ENCODE data around the gene ZBTB40.

DNA sequence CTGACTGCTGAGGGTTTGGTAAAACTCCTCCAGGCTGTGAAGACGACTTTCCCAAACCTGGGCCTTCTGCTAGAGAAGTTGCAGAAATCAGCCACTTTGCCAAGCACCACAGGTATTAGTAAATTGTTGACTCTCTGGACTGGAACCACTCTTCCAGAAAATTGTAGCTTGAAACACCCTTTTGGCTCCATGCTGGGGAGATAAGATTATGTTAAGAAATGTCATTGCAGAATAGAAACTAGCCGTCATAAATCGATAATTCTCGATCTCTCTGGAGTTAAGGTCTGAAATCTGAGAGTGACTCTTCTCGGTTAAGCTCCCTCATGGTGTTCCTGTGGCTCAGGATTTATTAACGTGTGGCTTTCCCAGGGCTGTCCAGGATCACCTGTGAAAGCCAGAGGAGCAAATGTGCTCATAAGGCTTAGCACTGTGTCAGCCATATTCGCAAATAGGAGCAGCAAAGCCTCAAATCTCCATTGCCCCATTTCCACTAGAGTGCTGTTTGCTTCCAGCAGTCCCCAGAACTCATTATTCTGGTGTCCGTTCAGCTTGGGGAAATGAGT is 54.6 kb downstream of the ZBTB40 start:
- no peak for TF ChIP-seq POLR2AphosphoS5 (IDR thresholded peaks at IDR 0.05; ENCODE audit: low read depth, low read length)
- TF ChIP-seq, protein P1, sequence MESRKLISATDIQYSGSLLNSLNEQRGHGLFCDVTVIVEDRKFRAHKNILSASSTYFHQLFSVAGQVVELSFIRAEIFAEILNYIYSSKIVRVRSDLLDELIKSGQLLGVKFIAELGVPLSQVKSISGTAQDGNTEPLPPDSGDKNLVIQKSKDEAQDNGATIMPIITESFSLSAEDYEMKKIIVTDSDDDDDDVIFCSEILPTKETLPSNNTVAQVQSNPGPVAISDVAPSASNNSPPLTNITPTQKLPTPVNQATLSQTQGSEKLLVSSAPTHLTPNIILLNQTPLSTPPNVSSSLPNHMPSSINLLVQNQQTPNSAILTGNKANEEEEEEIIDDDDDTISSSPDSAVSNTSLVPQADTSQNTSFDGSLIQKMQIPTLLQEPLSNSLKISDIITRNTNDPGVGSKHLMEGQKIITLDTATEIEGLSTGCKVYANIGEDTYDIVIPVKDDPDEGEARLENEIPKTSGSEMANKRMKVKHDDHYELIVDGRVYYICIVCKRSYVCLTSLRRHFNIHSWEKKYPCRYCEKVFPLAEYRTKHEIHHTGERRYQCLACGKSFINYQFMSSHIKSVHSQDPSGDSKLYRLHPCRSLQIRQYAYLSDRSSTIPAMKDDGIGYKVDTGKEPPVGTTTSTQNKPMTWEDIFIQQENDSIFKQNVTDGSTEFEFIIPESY (IDR thresholded peaks at IDR 0.05; ENCODE audit: extremely low read depth, insufficient replicate concordance, low read length) = no peak
- no peak for TF ChIP-seq POLR2A (IDR thresholded peaks at IDR 0.05; ENCODE audit: borderline replicate concordance, extremely low read depth, insufficient read depth, insufficient read length)
- TF ChIP-seq, protein P2, sequence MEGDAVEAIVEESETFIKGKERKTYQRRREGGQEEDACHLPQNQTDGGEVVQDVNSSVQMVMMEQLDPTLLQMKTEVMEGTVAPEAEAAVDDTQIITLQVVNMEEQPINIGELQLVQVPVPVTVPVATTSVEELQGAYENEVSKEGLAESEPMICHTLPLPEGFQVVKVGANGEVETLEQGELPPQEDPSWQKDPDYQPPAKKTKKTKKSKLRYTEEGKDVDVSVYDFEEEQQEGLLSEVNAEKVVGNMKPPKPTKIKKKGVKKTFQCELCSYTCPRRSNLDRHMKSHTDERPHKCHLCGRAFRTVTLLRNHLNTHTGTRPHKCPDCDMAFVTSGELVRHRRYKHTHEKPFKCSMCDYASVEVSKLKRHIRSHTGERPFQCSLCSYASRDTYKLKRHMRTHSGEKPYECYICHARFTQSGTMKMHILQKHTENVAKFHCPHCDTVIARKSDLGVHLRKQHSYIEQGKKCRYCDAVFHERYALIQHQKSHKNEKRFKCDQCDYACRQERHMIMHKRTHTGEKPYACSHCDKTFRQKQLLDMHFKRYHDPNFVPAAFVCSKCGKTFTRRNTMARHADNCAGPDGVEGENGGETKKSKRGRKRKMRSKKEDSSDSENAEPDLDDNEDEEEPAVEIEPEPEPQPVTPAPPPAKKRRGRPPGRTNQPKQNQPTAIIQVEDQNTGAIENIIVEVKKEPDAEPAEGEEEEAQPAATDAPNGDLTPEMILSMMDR (IDR thresholded peaks at IDR 0.05 in 2 of 3, conservative IDR thresholded peaks at IDR 0.05 in 1 of 3; ENCODE audit: borderline replicate concordance in 1 of 3, insufficient read depth in 1 of 3, low read depth in 2 of 3, low read length in 2 of 3) = no peak
- no peak for TF ChIP-seq CEBPB (IDR thresholded peaks at IDR 0.05; ENCODE audit: low read depth)
- TF ChIP-seq, protein P3, sequence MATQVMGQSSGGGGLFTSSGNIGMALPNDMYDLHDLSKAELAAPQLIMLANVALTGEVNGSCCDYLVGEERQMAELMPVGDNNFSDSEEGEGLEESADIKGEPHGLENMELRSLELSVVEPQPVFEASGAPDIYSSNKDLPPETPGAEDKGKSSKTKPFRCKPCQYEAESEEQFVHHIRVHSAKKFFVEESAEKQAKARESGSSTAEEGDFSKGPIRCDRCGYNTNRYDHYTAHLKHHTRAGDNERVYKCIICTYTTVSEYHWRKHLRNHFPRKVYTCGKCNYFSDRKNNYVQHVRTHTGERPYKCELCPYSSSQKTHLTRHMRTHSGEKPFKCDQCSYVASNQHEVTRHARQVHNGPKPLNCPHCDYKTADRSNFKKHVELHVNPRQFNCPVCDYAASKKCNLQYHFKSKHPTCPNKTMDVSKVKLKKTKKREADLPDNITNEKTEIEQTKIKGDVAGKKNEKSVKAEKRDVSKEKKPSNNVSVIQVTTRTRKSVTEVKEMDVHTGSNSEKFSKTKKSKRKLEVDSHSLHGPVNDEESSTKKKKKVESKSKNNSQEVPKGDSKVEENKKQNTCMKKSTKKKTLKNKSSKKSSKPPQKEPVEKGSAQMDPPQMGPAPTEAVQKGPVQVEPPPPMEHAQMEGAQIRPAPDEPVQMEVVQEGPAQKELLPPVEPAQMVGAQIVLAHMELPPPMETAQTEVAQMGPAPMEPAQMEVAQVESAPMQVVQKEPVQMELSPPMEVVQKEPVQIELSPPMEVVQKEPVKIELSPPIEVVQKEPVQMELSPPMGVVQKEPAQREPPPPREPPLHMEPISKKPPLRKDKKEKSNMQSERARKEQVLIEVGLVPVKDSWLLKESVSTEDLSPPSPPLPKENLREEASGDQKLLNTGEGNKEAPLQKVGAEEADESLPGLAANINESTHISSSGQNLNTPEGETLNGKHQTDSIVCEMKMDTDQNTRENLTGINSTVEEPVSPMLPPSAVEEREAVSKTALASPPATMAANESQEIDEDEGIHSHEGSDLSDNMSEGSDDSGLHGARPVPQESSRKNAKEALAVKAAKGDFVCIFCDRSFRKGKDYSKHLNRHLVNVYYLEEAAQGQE (IDR thresholded peaks at IDR 0.05; ENCODE audit: low read depth) = no peak
- TF ChIP-seq EZH2phosphoT487 (IDR thresholded peaks at IDR 0.05; ENCODE audit: borderline replicate concordance) = no peak
- no peak for TF ChIP-seq SIN3A (IDR thresholded peaks at IDR 0.05; ENCODE audit: low read depth)
- TF ChIP-seq RAD21 (IDR thresholded peaks at IDR 0.05; ENCODE audit: low read depth) = no peak

Data from HCT116 (cell line).